ENCODE measurements around the gene C6orf52. TPM values are rescaled to one million over a fixed set of nuclear protein-coding genes. Genes with fewer than 3 reads are reported as not detected.

C6orf52 gene
- total RNA-seq, 1 experiment from 2014 or later, result 3.9 TPM

DNA sequence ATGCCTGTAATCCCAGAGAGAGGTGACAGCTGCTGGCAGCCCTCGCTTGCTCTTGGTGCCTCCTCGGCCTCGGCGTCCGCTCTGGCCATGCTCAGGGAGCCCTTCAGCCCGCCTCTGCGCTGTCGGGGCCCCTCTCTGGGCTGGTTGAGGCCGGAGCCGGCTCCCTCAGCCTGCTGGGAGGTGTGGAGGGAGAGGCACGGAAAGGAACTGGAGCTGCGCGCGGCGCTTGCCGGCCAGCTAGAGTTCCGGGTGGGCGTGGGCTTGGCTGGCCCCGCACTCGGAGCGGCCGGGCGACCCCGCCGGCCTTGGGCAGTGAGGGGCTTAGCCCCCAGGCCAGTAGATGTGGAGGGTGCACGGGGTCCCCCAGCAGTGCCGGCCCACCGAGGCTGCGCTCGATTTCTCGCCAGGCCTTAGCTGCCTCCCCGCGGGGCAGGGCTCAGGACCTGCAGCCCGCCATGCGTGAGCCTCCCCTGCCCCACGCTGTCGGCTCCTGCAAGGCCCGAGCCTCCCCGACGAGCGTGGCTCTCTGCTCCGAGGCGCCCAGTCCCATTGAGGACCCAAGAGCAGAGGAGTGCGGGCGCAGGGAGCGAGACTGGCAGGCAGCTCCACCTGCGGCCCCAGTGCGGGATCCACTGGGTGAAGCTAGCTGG lies 34.6 kb downstream of the C6orf52 start:
- TF ChIP-seq CEBPB (IDR thresholded peaks at IDR 0.05; ENCODE audit: low read depth), result no peak
- no peak for TF ChIP-seq JUND (IDR thresholded peaks at IDR 0.05)
- TF ChIP-seq POLR2AphosphoS5 (IDR thresholded peaks at IDR 0.05; ENCODE audit: low read depth, low read length), result no peak
- TF ChIP-seq, protein P1, sequence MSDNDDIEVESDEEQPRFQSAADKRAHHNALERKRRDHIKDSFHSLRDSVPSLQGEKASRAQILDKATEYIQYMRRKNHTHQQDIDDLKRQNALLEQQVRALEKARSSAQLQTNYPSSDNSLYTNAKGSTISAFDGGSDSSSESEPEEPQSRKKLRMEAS (IDR thresholded peaks at IDR 0.05), result no peak
- TF ChIP-seq, protein P2, sequence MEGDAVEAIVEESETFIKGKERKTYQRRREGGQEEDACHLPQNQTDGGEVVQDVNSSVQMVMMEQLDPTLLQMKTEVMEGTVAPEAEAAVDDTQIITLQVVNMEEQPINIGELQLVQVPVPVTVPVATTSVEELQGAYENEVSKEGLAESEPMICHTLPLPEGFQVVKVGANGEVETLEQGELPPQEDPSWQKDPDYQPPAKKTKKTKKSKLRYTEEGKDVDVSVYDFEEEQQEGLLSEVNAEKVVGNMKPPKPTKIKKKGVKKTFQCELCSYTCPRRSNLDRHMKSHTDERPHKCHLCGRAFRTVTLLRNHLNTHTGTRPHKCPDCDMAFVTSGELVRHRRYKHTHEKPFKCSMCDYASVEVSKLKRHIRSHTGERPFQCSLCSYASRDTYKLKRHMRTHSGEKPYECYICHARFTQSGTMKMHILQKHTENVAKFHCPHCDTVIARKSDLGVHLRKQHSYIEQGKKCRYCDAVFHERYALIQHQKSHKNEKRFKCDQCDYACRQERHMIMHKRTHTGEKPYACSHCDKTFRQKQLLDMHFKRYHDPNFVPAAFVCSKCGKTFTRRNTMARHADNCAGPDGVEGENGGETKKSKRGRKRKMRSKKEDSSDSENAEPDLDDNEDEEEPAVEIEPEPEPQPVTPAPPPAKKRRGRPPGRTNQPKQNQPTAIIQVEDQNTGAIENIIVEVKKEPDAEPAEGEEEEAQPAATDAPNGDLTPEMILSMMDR (IDR thresholded peaks at IDR 0.05 in 2 of 3, conservative IDR thresholded peaks at IDR 0.05 in 1 of 3; ENCODE audit: borderline replicate concordance in 1 of 3, insufficient read depth in 1 of 3, low read depth in 2 of 3, low read length in 2 of 3), result no peak
- TF ChIP-seq, protein P3, sequence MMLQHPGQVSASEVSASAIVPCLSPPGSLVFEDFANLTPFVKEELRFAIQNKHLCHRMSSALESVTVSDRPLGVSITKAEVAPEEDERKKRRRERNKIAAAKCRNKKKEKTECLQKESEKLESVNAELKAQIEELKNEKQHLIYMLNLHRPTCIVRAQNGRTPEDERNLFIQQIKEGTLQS (IDR thresholded peaks at IDR 0.05), result no peak
- no peak for TF ChIP-seq ELF1 (IDR thresholded peaks at IDR 0.05; ENCODE audit: borderline replicate concordance, low read depth)
- TF ChIP-seq SP1 (IDR thresholded peaks at IDR 0.05; ENCODE audit: low read depth), result no peak
- TF ChIP-seq YY1 (IDR thresholded peaks at IDR 0.05; ENCODE audit: extremely low read depth, insufficient replicate concordance, low read depth, low read length), result no peak
- no peak for TF ChIP-seq POLR2A (IDR thresholded peaks at IDR 0.05; ENCODE audit: borderline replicate concordance, extremely low read depth, insufficient read depth, insufficient read length)
- ATAC-seq (no peak), DNase-seq (ENCODE audit: low read depth, low spot score) (no peak)
- H3K27me3 ChIP-seq (ENCODE audit: insufficient read depth, low read length), result peaks cover 10% of the 10 kb centered on the region; the same call in 1 of the 2 replicates
- ChIA-PET POLR2A (interaction anchor here (1.0 kb wide), 1 partner anchor 17 kb away, joined by 3 read pairs; no protein-coding TSS in a partner anchor), RAD21 (ENCODE audit: low non-redundant PET in 1 of 2, low total read pairs in 2 of 2, uncharacterized antibody in 2 of 2, unreplicated experiment in 2 of 2) (no interaction called here), CTCF (no interaction called here)
- no peaks in the 10 kb centered on the region for H3K9me3 ChIP-seq (ENCODE audit: control insufficient read depth in 1 of 2, insufficient read depth in 1 of 2, low read depth in 1 of 2, low read length in 2 of 2)
- no peaks in the 10 kb centered on the region for H4K20me1 ChIP-seq (ENCODE audit: insufficient read depth)
- no TSS peak for BruUV-seq (replicated peaks)
- H3K4me2 ChIP-seq (ENCODE audit: low read length), result no peak overlapping the region
- H3K4me1 ChIP-seq (ENCODE audit: control insufficient read depth in 1 of 2, insufficient read depth in 2 of 2, low read length in 2 of 2), result no peaks in the 10 kb centered on the region
- H2AFZ ChIP-seq (ENCODE audit: low read depth, low read length, poor library complexity, severe bottlenecking), result no peak overlapping the region
- intact Hi-C loops (cut with micrococcal nuclease), result no loop called here
- H3K36me3 ChIP-seq (ENCODE audit: control insufficient read depth in 1 of 2, insufficient read depth in 2 of 2, low read length in 2 of 2), result no peaks in the 10 kb centered on the region
- H3K9ac ChIP-seq (ENCODE audit: low read length), result no peak overlapping the region
- no peak overlapping the region for H3K27ac ChIP-seq (ENCODE audit: low read depth, low read length)
- no peaks in the 10 kb centered on the region for H3K79me2 ChIP-seq (ENCODE audit: insufficient read depth, low read length)
- no peaks in the 10 kb centered on the region for H3K9me2 ChIP-seq (ENCODE audit: insufficient read depth)
- no peak overlapping the region for H3K4me3 ChIP-seq (replicated peaks in 1 of 2; ENCODE audit: low read depth in 1 of 2, low read length in 2 of 2)

Measured in HCT116 (cell line).